GM10847 (cell line): ENCODE results near the gene TSEN15.

ENCODE experiments used
- POLR2A ChIP-seq: IDR thresholded peaks from 2 replicates; pipeline ENCODE4 v1.6.1; 2011; ENCODE audit not compliant: insufficient read length; ENCODE audit errors: extremely low read depth

Gene TSEN15

GRCh38 chr1:184062640-184063286 is 11.2 kb downstream of the TSEN15 start:
- no peak for TF ChIP-seq POLR2A

DNA sequence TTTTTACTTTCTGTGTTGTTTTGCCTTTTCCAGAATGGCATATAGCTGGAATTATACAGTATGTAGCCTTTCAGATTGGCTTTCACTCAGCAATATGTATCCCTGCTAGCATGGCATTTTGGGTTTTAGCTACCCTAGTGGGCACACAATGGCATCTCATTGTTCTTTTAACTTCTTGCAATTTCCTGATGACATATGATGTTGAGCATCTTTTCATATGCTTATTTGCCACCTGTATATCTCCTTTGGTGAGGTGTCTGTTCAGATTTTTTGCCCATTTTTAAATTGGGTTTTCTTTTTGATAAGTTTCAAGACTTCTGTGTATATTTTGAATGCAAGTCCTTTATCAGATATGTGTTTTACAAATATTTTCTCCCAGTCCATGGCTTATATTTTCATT is 14.0 kb downstream of the TSEN15 start:
- no peak for TF ChIP-seq POLR2A

DNA sequence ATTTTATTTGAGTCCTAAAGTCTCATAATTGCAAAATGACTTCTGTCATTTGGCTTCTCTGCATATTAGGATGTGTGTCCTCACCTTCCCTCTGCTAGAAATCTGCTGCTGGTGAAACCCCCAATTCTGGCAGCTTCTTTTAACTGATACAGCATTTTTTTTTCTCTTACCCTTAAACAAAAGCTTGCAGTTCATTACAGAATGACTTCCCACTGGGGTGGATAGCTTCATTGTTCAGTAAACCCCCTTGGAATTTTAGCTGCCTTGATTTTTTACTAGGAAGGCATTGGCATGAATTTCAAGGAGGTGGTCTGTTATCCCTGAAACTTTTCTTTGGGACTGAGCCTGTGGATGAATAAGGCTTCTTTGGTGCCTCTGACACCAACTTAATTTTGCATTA is 16.8 kb downstream of the TSEN15 start:
- TF ChIP-seq POLR2A = no peak

DNA sequence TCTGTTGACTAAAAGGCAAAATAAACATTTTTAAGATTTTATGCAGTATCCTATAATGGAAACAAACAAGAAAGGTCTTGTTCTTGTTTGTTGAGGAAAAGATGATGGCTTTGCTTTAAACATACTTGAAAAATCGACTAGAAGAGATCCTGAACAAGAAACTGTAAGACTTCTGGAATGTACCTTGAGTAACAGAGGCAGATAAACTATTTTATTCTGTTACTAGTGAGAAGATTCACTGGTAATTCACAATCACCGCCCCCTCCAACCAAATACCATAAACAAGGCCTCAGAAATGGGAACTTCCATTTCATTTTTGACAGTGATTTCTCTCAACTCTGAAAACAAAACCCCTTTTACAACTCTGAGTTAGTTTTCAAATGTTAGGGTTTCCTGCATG is 18.1 kb downstream of the TSEN15 start:
- TF ChIP-seq POLR2A = no peak

GRCh38 chr1:184072376-184072775 is 20.8 kb downstream of the TSEN15 start:
- no peak for TF ChIP-seq POLR2A

DNA sequence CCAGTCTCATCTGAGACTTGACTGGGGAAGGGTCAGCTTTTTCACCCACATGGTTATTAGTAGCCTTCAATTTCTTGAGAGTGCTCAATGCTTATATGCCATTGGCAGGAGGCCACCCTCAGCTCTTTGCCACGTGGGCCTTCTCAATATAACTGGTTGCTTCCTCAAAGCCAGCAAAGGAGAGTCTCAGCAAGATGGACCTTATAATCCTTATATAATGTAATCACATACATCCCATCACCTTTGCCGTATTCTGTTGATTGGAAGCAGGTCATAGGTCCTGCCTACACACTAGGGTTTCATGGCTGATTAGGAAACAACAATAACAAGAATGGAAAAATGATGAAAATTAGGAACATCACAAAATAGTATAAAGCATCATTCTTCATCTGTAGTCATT is 22.9 kb downstream of the TSEN15 start:
- no peak for TF ChIP-seq POLR2A

- TF ChIP-seq POLR2A = no peak
These were observed 23.8 kb downstream of the TSEN15 start for GRCh38 chr1:184075055-184076029.

- TF ChIP-seq POLR2A = no peak
These were observed 27.2 kb downstream of the TSEN15 start for GRCh38 chr1:184078564-184079249.

GRCh38 chr1:184080309-184080708 is 28.8 kb downstream of the TSEN15 start:
- TF ChIP-seq POLR2A = no peak

DNA sequence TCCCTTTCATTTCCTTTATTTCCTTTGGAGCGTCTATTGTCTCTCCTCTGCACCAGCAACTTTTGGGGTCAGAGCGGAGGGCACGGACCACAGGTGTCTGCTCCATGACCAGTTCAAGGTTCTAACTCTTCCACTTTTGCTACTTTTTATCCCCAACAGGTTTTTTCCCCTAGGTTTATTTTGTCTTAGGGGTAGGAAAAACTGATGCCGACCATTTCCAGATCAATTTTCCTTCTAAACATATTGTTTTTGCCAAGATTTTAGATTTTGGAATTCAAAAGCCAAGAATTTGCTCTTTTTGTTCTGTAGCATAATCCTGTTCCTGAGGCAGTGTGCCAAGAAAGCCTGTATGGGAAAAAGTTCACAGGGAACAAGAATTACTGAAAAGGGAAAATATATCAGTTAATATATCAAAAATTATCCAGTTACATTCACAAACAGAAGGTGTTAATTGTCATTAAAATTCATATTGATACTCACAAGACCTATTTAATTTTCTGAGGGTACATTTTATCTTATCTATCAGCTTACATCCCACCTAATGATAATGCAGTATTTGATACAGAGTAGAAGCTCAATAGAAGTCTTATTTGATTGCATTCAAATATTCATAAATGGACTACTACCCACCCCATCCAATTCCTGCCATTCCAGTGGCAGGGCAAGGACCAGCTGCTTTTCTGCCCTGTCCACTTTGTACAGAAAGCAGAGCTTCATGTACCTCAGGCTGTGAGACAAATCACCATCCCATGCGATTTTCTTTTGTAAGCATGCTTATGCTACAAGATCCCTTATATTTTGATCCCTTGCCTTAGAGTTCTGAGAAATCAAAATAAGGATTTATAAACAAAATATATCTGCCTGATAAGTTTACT is 31.2 kb downstream of the TSEN15 start:
- no peak for TF ChIP-seq POLR2A

GRCh38 chr1:184085667-184086066 is 34.1 kb downstream of the TSEN15 start:
- no peak for TF ChIP-seq POLR2A

- no peak for TF ChIP-seq POLR2A
These were observed 36.5 kb downstream of the TSEN15 start for GRCh38 chr1:184088037-184088436.

DNA sequence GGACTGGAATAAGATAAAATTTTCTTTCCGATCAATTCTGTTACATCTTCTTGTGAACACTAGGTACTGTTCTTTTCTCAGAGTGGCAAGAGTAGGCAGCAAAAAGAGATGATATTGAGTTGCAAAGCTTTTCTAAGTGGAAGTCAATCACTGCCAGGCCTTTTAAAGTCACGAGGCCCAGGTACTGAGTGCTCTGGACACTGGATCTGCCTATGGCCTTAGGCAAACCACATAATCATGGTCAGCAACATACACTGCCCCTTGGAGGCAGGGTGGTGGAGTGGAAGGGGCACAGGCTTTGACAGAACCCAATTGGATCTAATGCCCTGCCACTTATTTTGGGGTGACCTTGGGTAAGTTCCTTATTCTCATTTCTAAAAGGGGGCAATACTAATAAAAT is 41.5 kb downstream of the TSEN15 start:
- TF ChIP-seq POLR2A = no peak

GRCh38 chr1:184096005-184096404 is 44.5 kb downstream of the TSEN15 start:
- TF ChIP-seq POLR2A = no peak

GRCh38 chr1:184101141-184101540 is 49.6 kb downstream of the TSEN15 start:
- no peak for TF ChIP-seq POLR2A
